Measurements from ENCODE around the gene MRPL33. TPM values are rescaled to one million over a fixed set of nuclear protein-coding genes. Genes with fewer than 3 reads are reported as not detected.

MRPL33 gene
- total RNA-seq, 4 donors from 2014 or later: 216 to 448 (median 360) TPM

DNA sequence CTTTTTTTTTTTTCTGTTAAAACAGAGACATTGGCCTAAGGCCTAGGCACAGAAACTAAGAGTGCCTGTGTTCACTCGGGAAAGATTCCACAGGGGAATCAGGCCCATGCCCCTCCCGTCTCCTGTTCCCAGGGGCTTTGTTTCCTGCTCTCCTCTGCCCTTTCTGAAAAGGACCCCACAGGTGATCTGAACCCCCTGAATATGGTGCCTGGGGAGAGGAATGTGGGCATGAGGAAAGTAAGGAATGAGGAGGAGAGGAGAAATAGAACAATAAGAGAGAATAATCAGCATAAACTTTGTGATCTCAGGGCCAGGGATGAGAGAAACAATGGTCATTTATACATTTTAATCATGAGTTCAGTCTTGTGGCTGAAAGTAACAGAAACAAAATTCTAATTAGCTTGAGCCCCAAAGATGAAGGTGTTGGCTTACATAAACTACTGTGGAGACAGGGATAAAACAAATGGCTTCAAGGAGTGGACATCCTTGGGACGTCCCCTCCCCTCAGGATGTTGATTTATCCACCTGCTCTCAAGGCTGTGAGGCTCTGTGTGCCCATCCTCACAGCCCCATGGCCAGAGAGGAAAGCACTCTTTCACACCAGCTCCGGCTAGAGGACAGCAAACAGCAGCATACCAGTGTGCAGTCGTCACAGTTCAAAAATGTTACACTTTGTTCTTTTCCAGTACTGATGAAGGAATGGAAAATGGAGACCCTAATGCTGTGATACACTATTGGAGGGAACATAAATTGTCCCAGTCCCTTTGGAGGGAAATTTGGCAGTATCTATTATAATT, 46.4 kb upstream of the MRPL33 start:
- no peaks in the 10 kb centered on the region for H3K9me3 ChIP-seq
- peak; percentile 67 for ATAC-seq
- peaks cover 0 to 35% (median 19%) of the 10 kb centered on the region in 3 donors for H3K4me1 ChIP-seq
- no peaks in the 10 kb centered on the region for H3K27me3 ChIP-seq
- peak overlapping the region; percentile 66 to 83 (median 78) for H3K27ac ChIP-seq
- TF ChIP-seq, protein P1, sequence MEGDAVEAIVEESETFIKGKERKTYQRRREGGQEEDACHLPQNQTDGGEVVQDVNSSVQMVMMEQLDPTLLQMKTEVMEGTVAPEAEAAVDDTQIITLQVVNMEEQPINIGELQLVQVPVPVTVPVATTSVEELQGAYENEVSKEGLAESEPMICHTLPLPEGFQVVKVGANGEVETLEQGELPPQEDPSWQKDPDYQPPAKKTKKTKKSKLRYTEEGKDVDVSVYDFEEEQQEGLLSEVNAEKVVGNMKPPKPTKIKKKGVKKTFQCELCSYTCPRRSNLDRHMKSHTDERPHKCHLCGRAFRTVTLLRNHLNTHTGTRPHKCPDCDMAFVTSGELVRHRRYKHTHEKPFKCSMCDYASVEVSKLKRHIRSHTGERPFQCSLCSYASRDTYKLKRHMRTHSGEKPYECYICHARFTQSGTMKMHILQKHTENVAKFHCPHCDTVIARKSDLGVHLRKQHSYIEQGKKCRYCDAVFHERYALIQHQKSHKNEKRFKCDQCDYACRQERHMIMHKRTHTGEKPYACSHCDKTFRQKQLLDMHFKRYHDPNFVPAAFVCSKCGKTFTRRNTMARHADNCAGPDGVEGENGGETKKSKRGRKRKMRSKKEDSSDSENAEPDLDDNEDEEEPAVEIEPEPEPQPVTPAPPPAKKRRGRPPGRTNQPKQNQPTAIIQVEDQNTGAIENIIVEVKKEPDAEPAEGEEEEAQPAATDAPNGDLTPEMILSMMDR (IDR thresholded peaks at IDR 0.05): no peak
- TF ChIP-seq POLR2AphosphoS5 (IDR thresholded peaks at IDR 0.05): peak; percentile 80
- peak; percentile 63 for TF ChIP-seq EP300 (IDR thresholded peaks at IDR 0.05)
- peak in 1 of 2 donors; percentile 23 for TF ChIP-seq POLR2A (IDR thresholded peaks at IDR 0.05)
- no peak overlapping the region for H3K4me3 ChIP-seq
- WGBS, 2 donors (ENCODE audit: low coverage in 1 of 2): 40 to 49% methylated on average over 2 to 3 of the region's 5 CpGs
- H3K36me3 ChIP-seq: no peaks in the 10 kb centered on the region

DNA sequence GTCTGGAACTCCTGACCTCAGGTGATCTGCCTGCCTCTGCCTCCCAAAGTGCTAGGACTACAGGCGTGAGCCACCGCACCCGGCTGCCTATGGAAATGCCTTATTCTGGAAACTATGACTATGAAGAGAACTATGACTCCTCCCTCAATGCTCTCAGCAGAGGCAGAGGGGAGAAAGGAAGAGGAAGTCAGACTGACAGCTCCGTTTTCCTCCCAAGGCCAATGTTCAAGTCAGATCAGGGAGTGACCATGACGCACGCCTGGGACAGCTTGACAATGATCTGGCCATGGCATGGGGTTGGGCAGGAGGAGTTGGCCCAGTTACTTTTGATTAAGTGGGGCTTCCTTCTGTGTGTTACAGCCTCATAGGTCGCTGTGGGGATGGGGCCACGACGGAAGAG, 44.3 kb upstream of the MRPL33 start:
- no peaks in the 10 kb centered on the region for H3K36me3 ChIP-seq
- 90 to 96% methylated on average over 2 to 5 of the region's 9 CpGs for WGBS, 2 donors (ENCODE audit: low coverage in 1 of 2)
- no peak overlapping the region for H3K27ac ChIP-seq
- no peak for ATAC-seq
- H3K9me3 ChIP-seq: no peaks in the 10 kb centered on the region
- no peak overlapping the region for H3K4me3 ChIP-seq
- TF ChIP-seq EP300 (IDR thresholded peaks at IDR 0.05): no peak
- TF ChIP-seq POLR2A (IDR thresholded peaks at IDR 0.05): no peak
- TF ChIP-seq POLR2AphosphoS5 (IDR thresholded peaks at IDR 0.05): no peak
- TF ChIP-seq, protein P1 (IDR thresholded peaks at IDR 0.05): no peak
- peaks cover 0 to 35% (median 19%) of the 10 kb centered on the region in 3 donors for H3K4me1 ChIP-seq
- H3K27me3 ChIP-seq: no peaks in the 10 kb centered on the region

GRCh38 chr2:27728081-27728858, 43.2 kb upstream of the MRPL33 start:
- TF ChIP-seq, protein P1 (IDR thresholded peaks at IDR 0.05): no peak
- TF ChIP-seq POLR2A (IDR thresholded peaks at IDR 0.05) (no peak), EP300 (IDR thresholded peaks at IDR 0.05) (no peak), POLR2AphosphoS5 (IDR thresholded peaks at IDR 0.05) (no peak)
- Histone ChIP-seq H3K36me3 (no peaks in the 10 kb centered on the region), H3K4me3 (no peak overlapping the region), H3K27ac (peak overlapping the region in 1 of 4 donors; percentile 18), H3K27me3 (no peaks in the 10 kb centered on the region), H3K9me3 (no peaks in the 10 kb centered on the region), H3K4me1 (peaks cover 0 to 32% (median 18%) of the 10 kb centered on the region in 3 donors)
- no peak for ATAC-seq
- 68 to 71% methylated on average over 2 to 3 of the region's 5 CpGs for WGBS, 2 donors (ENCODE audit: low coverage in 1 of 2)

DNA sequence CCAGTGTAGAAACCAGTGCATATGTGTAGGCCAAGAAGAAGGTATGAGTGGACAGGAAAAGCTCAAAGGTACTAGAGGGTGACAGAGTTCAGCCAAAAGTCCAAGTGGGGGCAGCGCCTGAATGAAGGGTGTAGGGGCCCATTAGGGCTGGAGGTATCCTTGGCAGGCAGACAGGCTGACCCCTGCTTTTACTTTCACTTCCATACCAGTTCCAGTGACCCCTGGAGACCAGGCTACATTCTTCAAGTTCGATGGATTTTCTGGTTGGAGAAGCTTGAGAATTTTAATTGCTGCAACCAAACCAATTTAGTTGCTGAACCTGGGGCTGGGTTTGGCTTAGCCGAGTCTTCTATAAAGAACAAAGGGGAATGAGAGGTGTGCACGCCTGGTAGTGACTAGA, 42.3 kb upstream of the MRPL33 start:
- no peaks in the 10 kb centered on the region for H3K27me3 ChIP-seq
- H3K9me3 ChIP-seq: no peaks in the 10 kb centered on the region
- ATAC-seq: no peak
- TF ChIP-seq POLR2A (IDR thresholded peaks at IDR 0.05) (no peak), POLR2AphosphoS5 (IDR thresholded peaks at IDR 0.05) (no peak), EP300 (IDR thresholded peaks at IDR 0.05) (no peak)
- TF ChIP-seq, protein P1 (IDR thresholded peaks at IDR 0.05): no peak
- H3K27ac ChIP-seq: peak overlapping the region in 1 of 4 donors; percentile 4
- H3K36me3 ChIP-seq: no peaks in the 10 kb centered on the region
- H3K4me1 ChIP-seq: peaks cover 0 to 22% (median 9%) of the 10 kb centered on the region in 3 donors
- no peak overlapping the region for H3K4me3 ChIP-seq
- 25 to 80% methylated on average over 1 to 2 of the region's 4 CpGs for WGBS, 2 donors (ENCODE audit: low coverage in 1 of 2)

Measured in gastroesophageal sphincter (tissue), 4 donors.